Vagina (tissue), 2 donors: ENCODE data around the gene TBCD.

Experiments
- CTCF ChIP-seq, 3 experiments: fragments of 450-650 bp in 2 of 3; fragments of 200-600 bp in 1 of 3; sonication (generic) in 1 of 3; IDR thresholded peaks; one replicate each; pipeline ENCODE4 v1.5.1; 2017 to 2019; ENCODE audit warnings: antibody characterized with exemption in 3 of 3, mild to moderate bottlenecking in 2 of 3, moderate library complexity in 2 of 3
- POLR2A ChIP-seq, 2 donors: fragments of 450-650 bp; IDR thresholded peaks; one replicate each; pipeline ENCODE4 v1.6.1; 2017; ENCODE audit warnings: antibody characterized with exemption in 2 of 2, mild to moderate bottlenecking in 2 of 2, moderate library complexity in 2 of 2

DNA sequence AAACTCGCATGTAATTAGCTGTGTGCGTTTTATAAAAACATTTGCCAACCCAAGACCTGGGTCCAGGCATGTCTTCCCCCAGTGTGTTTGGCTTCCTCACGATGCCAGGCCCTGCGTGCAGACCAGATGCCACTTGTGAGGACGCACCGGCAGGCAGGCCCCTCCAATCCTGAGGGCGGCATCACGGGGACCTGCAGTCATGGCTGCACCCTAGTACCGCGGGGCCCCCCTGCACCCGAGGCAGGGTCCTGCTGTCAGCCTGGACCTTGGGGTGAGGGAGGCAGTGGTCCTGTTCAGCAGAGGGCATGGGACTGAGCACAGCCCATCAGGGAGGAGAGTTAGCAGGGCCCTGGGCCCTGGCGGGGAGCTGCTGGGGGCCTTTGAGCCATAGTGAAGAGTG is 143.2 kb downstream of the TBCD start:
- TF ChIP-seq POLR2A (IDR thresholded peaks at IDR 0.05) (no peak), CTCF (IDR thresholded peaks at IDR 0.05) (no peak)
